Measurements from ENCODE around the gene C11orf42. TPM values are rescaled to one million over a fixed set of nuclear protein-coding genes. Genes with fewer than 3 reads are reported as not detected.

Gene C11orf42, protein sequence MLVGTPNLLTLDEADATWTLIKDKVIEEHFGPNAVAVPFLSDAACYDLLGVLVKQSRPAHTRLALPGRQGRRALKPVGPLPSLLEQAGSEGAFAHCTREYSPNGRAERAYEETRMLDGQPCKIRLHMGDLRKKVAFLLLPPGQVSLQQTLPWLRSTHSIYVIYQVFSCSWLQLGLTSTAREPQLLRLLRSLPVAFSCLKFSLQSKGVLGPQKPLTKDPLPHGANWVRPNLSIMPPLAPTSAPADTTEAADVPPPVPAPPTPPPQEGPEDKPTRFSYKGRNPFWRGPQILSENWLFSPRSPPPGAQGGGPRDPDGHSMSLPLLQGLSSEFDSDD
- total RNA-seq (not detected), total RNA-seq (0 to 0.12 (median 0) reads per million in 29 experiments)
- not detected for total RNA-seq (2013)

DNA sequence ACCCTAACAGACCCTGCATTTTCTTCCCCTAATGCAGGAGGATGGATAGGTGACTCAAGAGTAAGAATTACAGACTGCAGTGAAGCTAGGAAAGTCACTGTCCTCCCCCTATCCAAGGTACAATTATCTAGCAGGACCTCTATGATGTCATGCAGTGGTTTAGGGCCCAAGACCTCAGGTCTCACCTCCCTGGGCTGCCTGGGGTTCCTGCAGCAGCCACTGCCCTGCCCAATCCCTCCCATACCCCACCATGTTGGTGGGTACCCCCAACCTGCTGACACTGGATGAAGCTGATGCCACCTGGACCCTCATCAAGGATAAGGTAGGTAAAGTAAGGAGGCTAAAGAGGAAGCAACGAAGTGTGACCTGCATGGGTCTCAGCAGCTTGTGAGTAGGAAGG is at the start of gene C11orf42:
Gene C11orf42, plus strand, starts transcription at position 192 of the 400 bp plus-strand sequence. Its CDS starts 59 bp downstream, at position 251.
- Histone ChIP-seq H3K36me3 (ENCODE audit: control insufficient read depth in 2 of 2, extremely low read depth in 1 of 2, insufficient read depth in 1 of 2, low read length in 1 of 2) (peaks cover 4 to 16% of the 10 kb centered on the region in 2 donors), H3K9me3 (no peaks in the 10 kb centered on the region), H3K27ac (ENCODE audit: low read length) (no peak within 1 kb of the TSS), H3K4me3 (ENCODE audit: control insufficient read depth in 1 of 2, extremely low read depth in 1 of 2, low read length in 1 of 2) (no peak within 1 kb of the TSS), H3K4me1 (ENCODE audit: control insufficient read depth in 1 of 2, extremely low read depth in 1 of 2, insufficient read depth in 2 of 2, low read length in 2 of 2) (peaks cover 10 to 23% of the 10 kb centered on the region in 2 experiments), H3K27me3 (replicated peaks in 1 of 2; ENCODE audit: control insufficient read depth in 2 of 2, extremely low read depth in 1 of 2, insufficient read depth in 2 of 2, low read length in 1 of 2) (no peaks in the 10 kb centered on the region)
- no peak within 1 kb of the TSS for H3K27ac Mint-ChIP-seq
- WGBS (ENCODE audit: insufficient coverage) = no CpG with 5 or more reads among the region's 1 CpG
- no peaks in the 10 kb centered on the region for H3K27me3 Mint-ChIP-seq
- no peaks in the 10 kb centered on the region for H3K9me3 Mint-ChIP-seq
- ATAC-seq (replicated peaks in 1 of 4) = no peak
- H3K36me3 Mint-ChIP-seq = peaks cover 25% of the 10 kb centered on the region
- no peak within 1 kb of the TSS for H3K4me3 Mint-ChIP-seq
- DNase-seq = no peak
- peaks cover 36 to 40% (median 40%) of the 10 kb centered on the region in 3 donors for H3K4me1 Mint-ChIP-seq
- CTCF ChIA-PET = no interaction called here
- POLR2A ChIA-PET = no interaction called here

DNA sequence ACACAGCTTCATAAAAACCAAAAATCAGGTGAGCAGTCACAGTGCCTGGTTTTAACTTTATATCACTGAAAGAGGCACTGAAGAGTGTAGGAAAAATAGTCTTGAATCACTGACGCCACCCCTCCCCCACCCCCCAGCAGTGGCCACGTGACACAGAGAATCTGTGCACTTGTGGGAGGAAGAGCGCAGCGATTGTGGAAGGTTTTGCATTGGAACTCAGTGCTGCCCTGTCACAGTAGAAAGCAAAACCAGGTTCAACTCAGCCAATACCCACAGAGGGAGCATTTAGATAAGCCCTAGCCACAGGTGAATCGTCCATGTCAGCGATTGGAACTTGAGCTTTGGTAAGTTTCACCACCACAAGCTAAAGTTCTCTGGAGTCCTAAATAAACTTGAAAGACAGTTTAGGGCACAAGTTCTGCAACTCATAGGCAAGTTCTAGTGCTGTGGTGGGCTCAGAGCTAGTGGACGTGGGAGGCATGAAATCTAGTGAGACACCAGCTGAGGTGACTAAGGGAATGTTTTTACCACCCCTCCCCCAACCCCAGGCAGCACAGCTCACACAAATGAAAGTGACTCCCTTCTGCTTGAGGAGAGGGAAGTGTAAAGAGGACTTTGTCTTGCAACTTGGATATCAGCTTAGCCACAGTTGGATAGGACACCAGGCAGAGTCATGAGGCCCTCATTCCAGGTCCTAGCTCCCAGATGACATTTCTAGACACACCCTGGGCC is 48.6 kb upstream of the C11orf42 start:
- H3K27me3 Mint-ChIP-seq = peaks cover 2 to 16% of the 10 kb centered on the region in 2 donors
- H3K9me3 Mint-ChIP-seq = no peaks in the 10 kb centered on the region
- no peak overlapping the region for H3K27ac Mint-ChIP-seq
- DNase-seq (no peak), ATAC-seq (replicated peaks in 1 of 4) (no peak)
- H3K4me1 ChIP-seq (ENCODE audit: control insufficient read depth in 1 of 2, extremely low read depth in 1 of 2, insufficient read depth in 2 of 2, low read length in 2 of 2) = no peaks in the 10 kb centered on the region
- ChIA-PET POLR2A (no interaction called here), CTCF (interaction anchor here in 1 of 2 donors (0.5 kb wide), 1 partner anchor 203 kb away, joined by 4 read pairs; no protein-coding TSS in a partner anchor)
- H3K36me3 Mint-ChIP-seq = no peaks in the 10 kb centered on the region
- no peaks in the 10 kb centered on the region for H3K36me3 ChIP-seq (ENCODE audit: control insufficient read depth in 2 of 2, extremely low read depth in 1 of 2, insufficient read depth in 1 of 2, low read length in 1 of 2)
- H3K9me3 ChIP-seq = no peaks in the 10 kb centered on the region
- H3K27ac ChIP-seq (ENCODE audit: low read length) = no peak overlapping the region
- H3K4me1 Mint-ChIP-seq = no peaks in the 10 kb centered on the region
- WGBS (ENCODE audit: insufficient coverage) = 75% methylated on average over 4 of the region's 7 CpGs
- H3K4me3 Mint-ChIP-seq = no peak overlapping the region
- H3K4me3 ChIP-seq (ENCODE audit: control insufficient read depth in 1 of 2, extremely low read depth in 1 of 2, low read length in 1 of 2) = no peak overlapping the region
- H3K27me3 ChIP-seq (replicated peaks in 1 of 2; ENCODE audit: control insufficient read depth in 2 of 2, extremely low read depth in 1 of 2, insufficient read depth in 2 of 2, low read length in 1 of 2) = no peaks in the 10 kb centered on the region

DNA sequence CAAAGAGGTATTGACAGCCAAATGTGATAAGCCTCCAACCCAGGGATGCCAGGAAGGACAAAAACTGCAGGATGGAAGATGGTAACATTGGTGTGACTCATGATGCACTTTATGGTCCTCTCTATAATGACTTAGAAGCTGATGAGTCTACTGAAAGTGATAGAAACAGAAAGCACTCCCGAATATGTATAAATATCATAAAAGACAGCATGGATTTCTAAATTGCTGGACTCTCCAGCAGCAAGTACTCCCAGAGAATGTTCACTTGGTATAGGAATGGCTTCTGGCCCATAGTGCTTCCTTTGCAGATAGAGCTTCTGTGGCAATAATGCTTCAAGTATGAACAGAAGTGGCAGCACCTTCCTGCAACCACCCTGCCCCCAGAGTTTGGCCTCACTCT is 35.1 kb upstream of the C11orf42 start, which contains the start of gene OR52B2:
Gene OR52B2, minus strand, starts transcription at position 101 of the 400 bp plus-strand sequence. Its CDS starts 0 bp downstream, at position 101.
- ChIA-PET POLR2A (no interaction called here), CTCF (no interaction called here)
- no peaks in the 10 kb centered on the region for H3K36me3 ChIP-seq (ENCODE audit: control insufficient read depth in 2 of 2, extremely low read depth in 1 of 2, insufficient read depth in 1 of 2, low read length in 1 of 2)
- no peaks in the 10 kb centered on the region for H3K9me3 ChIP-seq
- ATAC-seq (replicated peaks in 1 of 4) = no peak
- H3K27ac Mint-ChIP-seq = no peak within 1 kb of the TSS
- H3K4me3 Mint-ChIP-seq = no peak within 1 kb of the TSS
- no CpG with 5 or more reads among the region's 1 CpG for WGBS (ENCODE audit: insufficient coverage)
- H3K4me1 Mint-ChIP-seq = no peaks in the 10 kb centered on the region
- H3K9me3 Mint-ChIP-seq = no peaks in the 10 kb centered on the region
- no peak within 1 kb of the TSS for H3K4me3 ChIP-seq (ENCODE audit: control insufficient read depth in 1 of 2, extremely low read depth in 1 of 2, low read length in 1 of 2)
- H3K27me3 Mint-ChIP-seq = peaks cover 6 to 27% of the 10 kb centered on the region in 2 donors
- no peaks in the 10 kb centered on the region for H3K27me3 ChIP-seq (replicated peaks in 1 of 2; ENCODE audit: control insufficient read depth in 2 of 2, extremely low read depth in 1 of 2, insufficient read depth in 2 of 2, low read length in 1 of 2)
- H3K27ac ChIP-seq (ENCODE audit: low read length) = no peak within 1 kb of the TSS
- no peaks in the 10 kb centered on the region for H3K4me1 ChIP-seq (ENCODE audit: control insufficient read depth in 1 of 2, extremely low read depth in 1 of 2, insufficient read depth in 2 of 2, low read length in 2 of 2)
- no peaks in the 10 kb centered on the region for H3K36me3 Mint-ChIP-seq
- no peak for DNase-seq

DNA sequence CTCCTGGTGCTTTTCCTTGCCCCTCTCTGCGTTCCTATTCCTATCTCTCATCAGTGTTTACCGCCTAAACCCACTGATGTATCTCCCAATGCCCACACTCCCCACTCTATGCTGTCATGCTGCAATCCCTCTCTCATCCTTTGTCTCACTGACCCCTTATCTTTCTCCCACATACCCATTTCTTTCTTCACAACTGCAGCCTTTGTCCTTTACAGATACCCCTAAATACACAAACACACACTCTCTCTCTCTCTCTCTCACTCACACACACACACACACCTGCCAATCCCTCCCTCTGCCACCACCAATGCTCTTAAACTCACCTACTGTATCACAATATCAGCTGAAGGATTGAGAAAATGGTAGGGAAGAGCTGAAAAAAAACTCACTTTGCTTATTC is 29.9 kb upstream of the C11orf42 start:
- Mint-ChIP-seq H3K4me1 (peaks cover 7 to 16% (median 11%) of the 10 kb centered on the region in 3 donors), H3K27me3 (peaks cover 12 to 13% of the 10 kb centered on the region in 2 donors), H3K36me3 (no peaks in the 10 kb centered on the region), H3K9me3 (peaks cover 0 to 9% (median 0%) of the 10 kb centered on the region in 3 donors), H3K27ac (no peak overlapping the region), H3K4me3 (no peak overlapping the region)
- Histone ChIP-seq H3K36me3 (ENCODE audit: control insufficient read depth in 2 of 2, extremely low read depth in 1 of 2, insufficient read depth in 1 of 2, low read length in 1 of 2) (no peaks in the 10 kb centered on the region), H3K27ac (ENCODE audit: low read length) (no peak overlapping the region), H3K27me3 (replicated peaks in 1 of 2; ENCODE audit: control insufficient read depth in 2 of 2, extremely low read depth in 1 of 2, insufficient read depth in 2 of 2, low read length in 1 of 2) (no peaks in the 10 kb centered on the region), H3K4me3 (ENCODE audit: control insufficient read depth in 1 of 2, extremely low read depth in 1 of 2, low read length in 1 of 2) (no peak overlapping the region), H3K4me1 (ENCODE audit: control insufficient read depth in 1 of 2, extremely low read depth in 1 of 2, insufficient read depth in 2 of 2, low read length in 2 of 2) (peaks cover 0 to 2% of the 10 kb centered on the region in 2 experiments), H3K9me3 (no peaks in the 10 kb centered on the region)
- ChIA-PET CTCF (no interaction called here), POLR2A (interaction anchor here in 1 of 2 donors (0.9 kb wide), 1 partner anchor 62 kb away, joined by 4 read pairs; no protein-coding TSS in a partner anchor)
- WGBS (ENCODE audit: insufficient coverage) = 68% methylated on average over 2 of the region's 2 CpGs
- DNase-seq (no peak), ATAC-seq (replicated peaks in 1 of 4) (no peak)

DNA sequence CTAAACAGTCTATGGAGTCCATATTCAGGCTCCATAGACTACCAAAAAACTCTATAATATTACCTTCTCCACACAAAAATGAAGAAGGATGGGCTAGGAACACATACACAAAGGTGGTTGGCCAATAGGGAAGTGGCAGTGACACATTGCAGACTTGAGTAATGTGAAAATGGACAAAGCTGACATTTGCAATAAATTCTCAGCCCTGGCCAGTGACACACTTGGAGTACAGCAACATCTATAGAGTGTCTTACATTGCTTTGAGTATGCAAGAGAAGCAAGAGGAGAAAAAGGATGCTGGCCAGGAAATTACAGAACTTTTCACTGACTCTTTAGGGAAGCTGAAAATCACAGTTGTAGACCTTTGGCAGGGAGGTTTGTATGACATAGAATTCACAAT is 13.6 kb upstream of the C11orf42 start:
- ChIA-PET CTCF (no interaction called here), POLR2A (no interaction called here)
- Histone ChIP-seq H3K36me3 (ENCODE audit: control insufficient read depth in 2 of 2, extremely low read depth in 1 of 2, insufficient read depth in 1 of 2, low read length in 1 of 2) (no peaks in the 10 kb centered on the region), H3K4me3 (ENCODE audit: control insufficient read depth in 1 of 2, extremely low read depth in 1 of 2, low read length in 1 of 2) (no peak overlapping the region), H3K27ac (ENCODE audit: low read length) (no peak overlapping the region), H3K27me3 (replicated peaks in 1 of 2; ENCODE audit: control insufficient read depth in 2 of 2, extremely low read depth in 1 of 2, insufficient read depth in 2 of 2, low read length in 1 of 2) (no peaks in the 10 kb centered on the region), H3K4me1 (ENCODE audit: control insufficient read depth in 1 of 2, extremely low read depth in 1 of 2, insufficient read depth in 2 of 2, low read length in 2 of 2) (no peaks in the 10 kb centered on the region), H3K9me3 (no peaks in the 10 kb centered on the region)
- no peak overlapping the region for H3K27ac Mint-ChIP-seq
- no peak for DNase-seq
- H3K9me3 Mint-ChIP-seq = no peaks in the 10 kb centered on the region
- H3K27me3 Mint-ChIP-seq = no peaks in the 10 kb centered on the region
- no peak for ATAC-seq (replicated peaks in 1 of 4)
- no peak overlapping the region for H3K4me3 Mint-ChIP-seq
- no peaks in the 10 kb centered on the region for H3K36me3 Mint-ChIP-seq
- peaks cover 0 to 8% (median 7%) of the 10 kb centered on the region in 3 donors for H3K4me1 Mint-ChIP-seq

DNA sequence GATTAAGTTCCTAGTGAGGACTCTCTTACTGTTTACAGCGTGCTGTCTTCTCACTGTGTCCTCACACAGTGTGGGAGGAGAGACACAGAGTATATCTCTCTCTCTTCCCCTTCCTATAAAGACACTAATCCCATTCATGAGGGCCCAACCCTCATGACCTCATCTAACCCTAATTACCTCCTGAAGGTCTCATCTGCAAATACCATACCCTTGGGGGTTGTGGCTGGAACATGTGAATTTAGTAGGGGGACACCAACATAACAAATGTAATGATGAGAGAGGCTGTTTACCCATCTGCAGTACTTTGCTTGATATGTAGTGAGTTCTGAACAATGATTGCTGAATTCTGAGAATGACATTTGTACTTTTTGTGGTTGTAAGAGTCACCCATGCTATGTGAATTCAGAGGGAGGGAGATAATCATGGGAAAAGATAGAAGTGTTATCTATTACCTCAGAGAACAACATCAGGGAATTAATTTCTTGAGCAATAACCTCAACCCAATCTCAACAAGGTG is 11.2 kb upstream of the C11orf42 start:
- Histone ChIP-seq H3K27ac (ENCODE audit: low read length) (no peak overlapping the region), H3K9me3 (no peaks in the 10 kb centered on the region), H3K4me3 (ENCODE audit: control insufficient read depth in 1 of 2, extremely low read depth in 1 of 2, low read length in 1 of 2) (no peak overlapping the region), H3K36me3 (ENCODE audit: control insufficient read depth in 2 of 2, extremely low read depth in 1 of 2, insufficient read depth in 1 of 2, low read length in 1 of 2) (no peaks in the 10 kb centered on the region), H3K27me3 (replicated peaks in 1 of 2; ENCODE audit: control insufficient read depth in 2 of 2, extremely low read depth in 1 of 2, insufficient read depth in 2 of 2, low read length in 1 of 2) (no peaks in the 10 kb centered on the region), H3K4me1 (ENCODE audit: control insufficient read depth in 1 of 2, extremely low read depth in 1 of 2, insufficient read depth in 2 of 2, low read length in 2 of 2) (no peaks in the 10 kb centered on the region)
- Mint-ChIP-seq H3K27ac (no peak overlapping the region), H3K9me3 (no peaks in the 10 kb centered on the region), H3K4me3 (no peak overlapping the region), H3K27me3 (no peaks in the 10 kb centered on the region), H3K36me3 (no peaks in the 10 kb centered on the region), H3K4me1 (peaks cover 0 to 10% (median 7%) of the 10 kb centered on the region in 3 donors)
- no CpG with 5 or more reads among the region's 1 CpG for WGBS (ENCODE audit: insufficient coverage)
- ChIA-PET POLR2A (no interaction called here), CTCF (no interaction called here)
- DNase-seq (no peak), ATAC-seq (replicated peaks in 1 of 4) (no peak)

All from T-cell (primary cell).